ENCODE results near the gene ZYX. TPM values are rescaled to one million over a fixed set of nuclear protein-coding genes. Genes with fewer than 3 reads are reported as not detected.

Gene ZYX, protein sequence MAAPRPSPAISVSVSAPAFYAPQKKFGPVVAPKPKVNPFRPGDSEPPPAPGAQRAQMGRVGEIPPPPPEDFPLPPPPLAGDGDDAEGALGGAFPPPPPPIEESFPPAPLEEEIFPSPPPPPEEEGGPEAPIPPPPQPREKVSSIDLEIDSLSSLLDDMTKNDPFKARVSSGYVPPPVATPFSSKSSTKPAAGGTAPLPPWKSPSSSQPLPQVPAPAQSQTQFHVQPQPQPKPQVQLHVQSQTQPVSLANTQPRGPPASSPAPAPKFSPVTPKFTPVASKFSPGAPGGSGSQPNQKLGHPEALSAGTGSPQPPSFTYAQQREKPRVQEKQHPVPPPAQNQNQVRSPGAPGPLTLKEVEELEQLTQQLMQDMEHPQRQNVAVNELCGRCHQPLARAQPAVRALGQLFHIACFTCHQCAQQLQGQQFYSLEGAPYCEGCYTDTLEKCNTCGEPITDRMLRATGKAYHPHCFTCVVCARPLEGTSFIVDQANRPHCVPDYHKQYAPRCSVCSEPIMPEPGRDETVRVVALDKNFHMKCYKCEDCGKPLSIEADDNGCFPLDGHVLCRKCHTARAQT
- 263 TPM for total RNA-seq
- long read RNA-seq, transcript ZYX-201 (10 exons, 2,493 nt) = major isoform, 123 of 476 reads
- long read RNA-seq, partial matches to known transcripts = 205 of 476 reads
- long read RNA-seq, other reads (novel, unspliced or antisense) = 146 of 476 reads

DNA sequence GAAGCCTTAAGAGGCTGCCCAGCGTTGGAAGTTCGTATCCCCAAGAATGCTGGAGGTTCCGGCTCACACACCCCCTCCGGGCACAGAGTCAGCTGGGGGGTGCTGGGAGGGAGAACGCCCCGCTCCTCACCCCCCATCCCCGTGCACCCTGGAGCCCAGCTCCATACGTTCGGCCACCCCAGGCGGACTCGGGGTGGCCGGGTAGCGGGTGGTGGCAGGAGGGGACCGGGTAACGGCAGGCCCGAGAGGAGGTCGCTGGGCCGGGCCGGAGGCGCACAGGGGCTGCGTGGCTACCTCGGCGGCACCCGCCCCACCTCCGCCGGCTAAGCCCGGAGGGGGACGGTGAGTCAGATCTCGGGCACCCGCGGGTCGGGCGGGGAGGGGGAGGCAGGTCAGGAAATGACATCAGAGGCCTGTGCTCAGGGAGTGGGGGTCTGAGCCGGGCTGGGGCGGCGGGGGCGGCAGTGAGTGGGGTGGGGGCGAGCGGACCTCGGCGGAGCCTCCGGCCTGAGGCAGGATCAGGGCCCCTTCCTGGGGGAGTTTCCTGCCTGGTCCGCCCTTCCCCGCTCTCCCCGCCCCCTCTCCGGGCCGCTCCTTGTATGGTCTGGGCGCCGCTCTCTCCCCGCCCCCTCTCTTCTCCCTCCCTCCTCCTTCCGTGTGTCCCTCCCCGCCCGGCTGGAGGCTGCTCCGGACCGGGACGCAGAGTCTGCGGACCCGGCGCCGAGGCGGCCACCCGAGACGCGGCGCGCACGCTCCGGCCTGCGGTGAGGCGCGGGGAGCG, at the start of gene ZYX:
Gene ZYX (plus strand): TSS at position 700 of the 781 bp plus-strand sequence. CDS start 227 bp downstream, outside the sequence.
- Histone ChIP-seq H3K36me3 (peaks cover 17% of the 10 kb centered on the region), H3K27ac (peak within 1 kb of the TSS; percentile 99), H3K4me3 (peak within 1 kb of the TSS; percentile 98), H3K4me1 (peaks cover 60% of the 10 kb centered on the region), H3K9me3 (no peaks in the 10 kb centered on the region), H3K27me3 (no peaks in the 10 kb centered on the region)
- TF ChIP-seq, protein P1, sequence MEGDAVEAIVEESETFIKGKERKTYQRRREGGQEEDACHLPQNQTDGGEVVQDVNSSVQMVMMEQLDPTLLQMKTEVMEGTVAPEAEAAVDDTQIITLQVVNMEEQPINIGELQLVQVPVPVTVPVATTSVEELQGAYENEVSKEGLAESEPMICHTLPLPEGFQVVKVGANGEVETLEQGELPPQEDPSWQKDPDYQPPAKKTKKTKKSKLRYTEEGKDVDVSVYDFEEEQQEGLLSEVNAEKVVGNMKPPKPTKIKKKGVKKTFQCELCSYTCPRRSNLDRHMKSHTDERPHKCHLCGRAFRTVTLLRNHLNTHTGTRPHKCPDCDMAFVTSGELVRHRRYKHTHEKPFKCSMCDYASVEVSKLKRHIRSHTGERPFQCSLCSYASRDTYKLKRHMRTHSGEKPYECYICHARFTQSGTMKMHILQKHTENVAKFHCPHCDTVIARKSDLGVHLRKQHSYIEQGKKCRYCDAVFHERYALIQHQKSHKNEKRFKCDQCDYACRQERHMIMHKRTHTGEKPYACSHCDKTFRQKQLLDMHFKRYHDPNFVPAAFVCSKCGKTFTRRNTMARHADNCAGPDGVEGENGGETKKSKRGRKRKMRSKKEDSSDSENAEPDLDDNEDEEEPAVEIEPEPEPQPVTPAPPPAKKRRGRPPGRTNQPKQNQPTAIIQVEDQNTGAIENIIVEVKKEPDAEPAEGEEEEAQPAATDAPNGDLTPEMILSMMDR (IDR thresholded peaks at IDR 0.05) = no peak
- peak; percentile 98 for DNase-seq
- peak; percentile 90 for ATAC-seq
- intact Hi-C loops (cut with DNase I) = no loop called here

GRCh38 chr7:143334244-143334643, 46.9 kb upstream of the ZYX start:
- H3K27ac ChIP-seq = no peak overlapping the region
- peaks cover 7% of the 10 kb centered on the region for H3K27me3 ChIP-seq
- H3K36me3 ChIP-seq = no peaks in the 10 kb centered on the region
- intact Hi-C loops (cut with DNase I) = no loop called here
- H3K9me3 ChIP-seq = no peaks in the 10 kb centered on the region
- no peak for DNase-seq
- no peak for ATAC-seq
- TF ChIP-seq, protein P1 (IDR thresholded peaks at IDR 0.05) = no peak
- H3K4me1 ChIP-seq = no peaks in the 10 kb centered on the region
- no peak overlapping the region for H3K4me3 ChIP-seq

DNA sequence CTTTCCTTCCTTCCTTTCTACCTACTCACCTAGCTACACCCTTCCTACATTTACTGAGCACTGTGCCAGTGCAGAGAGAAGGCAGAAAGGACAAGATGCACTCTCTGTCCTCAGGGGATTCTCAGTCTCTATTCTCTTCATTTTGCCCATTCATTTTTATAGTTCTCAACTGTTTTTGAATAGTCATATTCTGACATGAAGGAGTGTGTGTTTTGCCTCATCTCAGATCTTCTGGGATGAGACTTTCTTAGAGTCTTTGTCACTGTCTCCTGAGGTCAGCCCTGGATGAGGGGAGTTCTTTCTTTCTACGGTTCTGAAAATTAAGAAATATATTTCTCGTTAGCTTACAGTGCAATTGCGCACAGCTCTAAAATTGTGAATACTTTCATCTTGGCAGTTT, 43.9 kb upstream of the ZYX start:
- peaks cover 7% of the 10 kb centered on the region for H3K27me3 ChIP-seq
- intact Hi-C loops (cut with DNase I) = no loop called here
- H3K36me3 ChIP-seq = no peaks in the 10 kb centered on the region
- TF ChIP-seq, protein P1 (IDR thresholded peaks at IDR 0.05) = no peak
- DNase-seq = no peak
- H3K9me3 ChIP-seq = no peaks in the 10 kb centered on the region
- H3K27ac ChIP-seq = no peak overlapping the region
- ATAC-seq = no peak
- H3K4me1 ChIP-seq = no peaks in the 10 kb centered on the region
- no peak overlapping the region for H3K4me3 ChIP-seq

- no peaks in the 10 kb centered on the region for H3K9me3 ChIP-seq
- no peak overlapping the region for H3K27ac ChIP-seq
- H3K36me3 ChIP-seq = no peaks in the 10 kb centered on the region
- H3K27me3 ChIP-seq = peaks cover 11% of the 10 kb centered on the region
- intact Hi-C loops (cut with DNase I) = no loop called here
- ATAC-seq (no peak), DNase-seq (no peak)
- TF ChIP-seq, protein P1 (IDR thresholded peaks at IDR 0.05) = no peak
- no peak overlapping the region for H3K4me3 ChIP-seq
- no peaks in the 10 kb centered on the region for H3K4me1 ChIP-seq
These were observed 39.3 kb upstream of the ZYX start for GRCh38 chr7:143341842-143342241.

- DNase-seq (no peak), ATAC-seq (no peak)
- Histone ChIP-seq H3K9me3 (no peaks in the 10 kb centered on the region), H3K36me3 (no peaks in the 10 kb centered on the region), H3K27me3 (peaks cover 8% of the 10 kb centered on the region), H3K4me1 (no peaks in the 10 kb centered on the region), H3K27ac (no peak overlapping the region), H3K4me3 (no peak overlapping the region)
- TF ChIP-seq, protein P1 (IDR thresholded peaks at IDR 0.05) = no peak
- intact Hi-C loops (cut with DNase I) = no loop called here
These were observed 37.5 kb upstream of the ZYX start for GRCh38 chr7:143343596-143343995.
